Measurements from ENCODE around the gene ERGIC3.
A peak's percentile ranks its signal among the peaks of the same experiment; 100 is the strongest.

ERGIC3 gene

DNA sequence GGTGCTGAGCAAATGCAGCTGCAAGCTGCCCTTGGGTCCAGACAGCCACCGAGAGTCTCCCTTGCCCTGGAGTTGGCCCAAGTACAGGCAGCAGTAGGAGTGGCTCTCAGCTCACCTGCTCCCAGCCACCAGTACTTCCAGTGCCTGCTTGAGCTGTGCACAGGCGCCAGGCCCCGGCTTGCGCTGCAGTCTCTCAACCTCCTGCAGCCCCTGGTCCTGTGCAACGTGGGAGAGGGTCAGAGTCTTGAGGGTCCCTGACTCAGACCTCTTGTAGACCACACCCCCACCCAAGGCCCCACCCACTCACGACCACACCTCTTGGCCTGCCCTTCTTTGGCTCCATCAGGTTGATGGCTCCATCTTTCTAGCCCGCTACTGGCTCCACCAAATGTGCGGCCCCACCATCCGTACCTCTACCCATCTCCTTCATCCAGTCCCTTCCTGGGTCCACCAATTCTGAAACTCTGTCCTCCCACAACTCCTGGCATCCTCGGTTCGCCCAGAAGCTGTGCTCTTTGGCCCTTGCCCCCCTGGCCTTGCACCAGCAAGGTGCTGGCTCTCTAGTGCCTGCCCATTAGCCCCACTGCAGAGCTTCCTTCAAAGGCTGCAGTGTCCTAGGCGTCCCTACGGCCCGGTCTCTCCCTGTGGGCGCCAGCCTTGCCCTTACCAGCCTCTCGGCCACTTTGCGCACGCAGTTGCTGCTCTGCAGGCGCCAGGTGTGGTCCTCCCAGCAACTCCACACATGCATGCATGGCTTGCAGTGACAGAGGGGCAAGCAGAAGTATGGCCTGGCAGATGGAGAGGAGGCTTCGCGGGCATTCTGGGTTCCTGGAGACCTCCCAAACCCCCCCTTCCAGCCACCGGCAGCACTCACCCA is 57.3 kb downstream of the ERGIC3 start:
- DNase-seq (ENCODE audit: low spot score) = no peak

DNA sequence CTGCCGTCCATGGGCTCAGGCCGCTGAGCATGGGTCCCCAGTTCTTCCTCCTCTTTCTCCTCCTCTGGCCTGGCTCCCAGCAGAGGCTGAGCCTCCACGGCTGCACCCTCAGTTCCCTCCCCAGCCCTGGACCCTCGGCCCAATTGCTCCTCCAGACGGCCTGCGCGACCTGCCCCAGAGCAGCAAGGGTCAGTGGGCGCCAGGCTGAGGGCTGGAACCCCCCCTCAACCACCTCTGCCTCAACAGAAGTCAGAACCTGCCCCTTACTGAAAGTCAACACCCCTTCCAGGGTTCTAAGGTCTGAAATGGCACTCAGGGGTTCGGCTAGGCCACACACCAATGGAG is 57.9 kb downstream of the ERGIC3 start:
- no peak for DNase-seq (ENCODE audit: low spot score)

DNA sequence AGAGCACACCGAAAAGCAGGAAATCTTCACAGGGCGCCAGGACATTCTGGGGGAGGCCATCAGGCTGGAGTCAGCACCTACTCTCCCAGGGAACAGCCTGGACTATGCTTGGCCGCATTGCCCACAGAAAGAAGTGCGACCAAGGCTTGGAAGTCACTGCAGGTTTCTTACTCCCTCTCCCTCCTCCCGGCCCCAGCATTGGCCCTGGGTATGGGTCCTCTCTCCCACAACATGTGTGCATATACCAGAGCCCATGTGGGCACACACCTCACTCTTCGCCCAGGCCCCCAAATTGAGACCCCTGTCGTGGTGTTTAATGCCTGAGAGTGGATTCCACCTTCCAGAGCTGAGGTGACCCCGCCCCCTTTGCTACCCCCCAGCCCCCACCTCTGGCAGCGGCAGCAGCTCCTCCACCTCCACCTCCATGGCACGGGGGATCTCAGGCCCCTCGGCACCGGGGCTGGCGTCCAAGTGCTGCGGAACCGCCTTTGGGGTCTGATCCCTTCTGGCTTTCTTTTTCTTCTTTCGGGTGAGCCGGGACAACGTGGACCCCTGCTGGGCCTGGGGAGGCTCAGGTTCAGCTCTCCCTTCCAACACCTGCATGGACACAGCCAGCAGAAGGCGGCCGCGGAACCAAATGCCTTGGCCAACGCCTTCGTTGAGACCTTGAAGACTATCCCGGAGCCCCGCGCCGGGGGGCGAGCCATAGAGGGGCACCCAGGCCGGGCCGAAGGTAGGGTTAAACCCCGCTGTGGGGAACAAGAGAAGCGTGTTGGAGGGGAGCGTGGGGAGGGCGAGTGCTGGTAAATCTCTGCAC is 58.5 kb downstream of the ERGIC3 start:
- no peak for DNase-seq (ENCODE audit: low spot score)

DNA sequence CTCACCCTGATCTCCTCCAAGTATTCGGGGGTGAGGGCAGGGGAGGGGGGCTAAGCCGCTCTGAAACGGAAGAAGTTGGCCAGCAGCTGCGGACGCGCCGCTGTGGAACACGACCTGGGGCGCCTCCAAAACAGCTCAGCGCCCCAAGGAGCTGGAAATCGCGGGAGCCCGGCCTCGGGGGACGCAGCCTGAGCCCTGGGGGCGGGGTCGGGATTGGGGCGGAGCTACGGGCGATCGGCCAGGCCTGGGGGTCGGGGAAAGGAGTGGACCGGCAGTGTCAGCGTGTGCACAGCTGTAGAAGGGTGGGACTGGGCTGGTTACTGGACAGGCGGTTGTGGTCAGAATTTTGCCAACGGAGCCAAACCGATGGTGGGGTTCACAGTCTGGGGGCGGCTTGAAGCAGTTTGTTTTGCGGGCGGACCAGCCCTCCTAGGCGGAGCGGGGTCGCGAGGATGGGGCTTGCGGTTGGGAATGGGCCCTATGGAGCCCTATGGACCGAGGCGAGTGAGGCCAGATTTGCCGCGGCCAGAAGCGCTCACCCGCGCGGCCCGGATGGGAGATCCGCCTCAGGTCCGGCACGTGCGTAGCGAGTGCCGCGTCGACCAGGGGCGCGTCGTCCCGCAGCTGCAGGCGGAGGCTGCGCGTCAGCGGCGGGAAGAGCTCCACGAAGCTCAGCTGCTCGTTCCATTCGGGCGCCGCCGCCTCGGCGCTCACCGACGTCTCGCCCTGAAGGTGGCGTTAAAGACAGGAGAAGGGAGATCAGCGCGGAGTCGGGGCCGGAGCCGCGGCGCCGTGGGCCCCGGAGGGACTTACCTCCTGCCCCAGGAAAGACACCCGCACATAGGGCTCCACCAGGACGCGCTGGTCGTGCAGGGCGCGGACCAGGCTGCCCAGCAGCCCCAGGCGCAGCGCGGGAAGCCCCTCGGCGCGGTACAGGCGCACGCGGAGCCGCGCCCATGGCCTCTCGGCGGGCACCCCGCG is 59.4 kb downstream of the ERGIC3 start:
- peak; percentile 53 for DNase-seq (ENCODE audit: low spot score)

DNA sequence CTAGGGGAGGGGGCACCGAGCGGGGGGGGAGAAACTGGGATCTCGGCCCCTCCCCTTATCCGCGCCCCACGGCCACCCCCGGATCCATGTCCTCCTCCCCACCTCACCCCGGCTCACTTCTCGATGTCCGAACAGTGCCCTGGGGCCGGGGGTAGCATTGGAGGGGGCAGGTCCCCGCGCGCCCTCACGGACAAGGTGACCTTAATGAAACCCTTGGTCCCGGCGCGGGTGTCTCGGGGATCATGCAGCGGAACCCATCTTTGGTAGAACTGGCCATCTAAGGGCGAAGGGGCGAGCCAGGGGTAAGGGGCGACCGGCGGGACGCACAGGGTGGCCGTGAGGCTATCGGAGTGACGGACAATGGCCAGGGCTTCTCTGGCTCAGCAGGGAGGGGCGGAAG is 60.1 kb downstream of the ERGIC3 start:
- no peak for DNase-seq (ENCODE audit: low spot score)

DNA sequence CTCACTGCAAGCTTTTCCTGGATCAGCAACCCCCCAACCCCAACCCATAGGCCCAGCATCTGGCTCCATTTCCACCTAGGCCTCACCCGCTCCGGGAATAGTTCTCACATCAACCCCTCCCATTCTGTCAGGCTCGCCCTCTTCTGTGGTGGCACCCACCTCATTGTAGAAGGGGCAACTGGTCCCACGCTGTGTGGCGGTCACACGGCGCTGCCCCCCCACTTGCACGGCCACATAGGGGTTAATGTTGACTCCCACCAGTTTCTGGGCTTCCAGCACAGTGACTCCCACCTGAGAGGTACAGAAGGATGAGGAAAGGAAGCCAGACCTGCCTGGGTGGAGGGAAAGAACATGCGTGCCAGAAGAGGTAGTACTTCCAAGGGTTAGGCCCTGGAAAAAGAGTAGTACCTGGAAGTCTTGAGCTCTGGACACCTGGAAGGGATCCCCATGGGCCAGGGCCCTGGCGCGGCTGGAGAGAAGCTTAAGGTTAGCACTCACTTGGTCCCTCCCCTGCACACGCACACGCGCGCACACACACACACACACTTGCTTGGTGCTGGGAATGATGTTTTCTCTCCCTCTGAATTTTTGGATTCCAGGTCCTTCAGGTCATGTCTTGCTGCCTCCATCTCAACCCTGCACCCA is 61.1 kb downstream of the ERGIC3 start:
- DNase-seq (ENCODE audit: low spot score) = no peak

DNA sequence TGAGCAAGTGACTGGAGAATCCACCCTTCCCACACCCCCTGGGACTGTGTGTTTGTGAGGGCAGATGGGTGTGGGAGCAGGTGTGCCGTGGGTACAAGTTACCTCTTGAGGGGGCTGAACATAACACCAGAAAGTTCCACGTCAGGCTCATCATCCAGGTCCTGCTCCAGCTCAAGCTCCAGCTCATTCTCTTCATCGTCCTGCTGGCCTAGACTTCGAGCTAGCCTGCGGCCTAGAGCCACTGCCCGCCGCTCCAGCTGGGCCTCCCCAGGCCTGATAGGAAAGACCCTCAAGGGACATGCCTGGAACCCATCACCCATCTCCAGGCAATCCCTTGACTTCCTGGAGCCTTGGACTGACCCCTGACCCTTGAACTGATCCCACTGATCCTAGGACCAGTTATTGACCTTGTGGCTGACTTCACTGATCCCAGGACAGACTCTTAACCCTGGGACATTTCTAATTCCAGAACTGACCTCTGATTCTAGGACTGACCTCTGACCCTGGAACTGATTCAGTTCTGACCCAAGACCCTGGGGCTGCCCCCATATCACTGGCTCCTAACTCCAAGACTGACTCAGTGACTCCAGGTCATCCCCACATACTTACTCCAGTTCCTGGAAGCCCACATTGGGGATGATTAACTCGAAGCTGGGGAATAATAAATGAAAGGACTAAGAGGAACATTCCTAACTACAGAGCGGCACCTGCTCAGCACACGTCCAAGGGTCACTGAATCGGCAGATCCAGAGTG is 62.0 kb downstream of the ERGIC3 start:
- DNase-seq (ENCODE audit: low spot score) = no peak

DNA sequence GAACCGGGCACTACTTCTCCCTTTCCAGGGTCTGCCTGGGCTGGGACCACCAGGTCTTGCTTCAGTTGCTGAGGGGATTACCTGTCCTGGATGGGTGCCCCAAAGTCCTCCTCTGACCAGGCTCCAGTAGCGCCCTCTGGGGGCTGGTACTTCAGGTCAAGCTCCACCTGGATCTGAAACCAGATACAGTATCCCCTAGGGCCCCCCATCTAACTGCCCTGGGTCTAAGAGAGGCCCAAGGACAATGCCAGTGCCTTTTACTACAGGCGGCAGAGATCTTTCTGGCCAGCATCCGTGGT is 62.5 kb downstream of the ERGIC3 start:
- DNase-seq (ENCODE audit: low spot score) = peak; percentile 43

DNA sequence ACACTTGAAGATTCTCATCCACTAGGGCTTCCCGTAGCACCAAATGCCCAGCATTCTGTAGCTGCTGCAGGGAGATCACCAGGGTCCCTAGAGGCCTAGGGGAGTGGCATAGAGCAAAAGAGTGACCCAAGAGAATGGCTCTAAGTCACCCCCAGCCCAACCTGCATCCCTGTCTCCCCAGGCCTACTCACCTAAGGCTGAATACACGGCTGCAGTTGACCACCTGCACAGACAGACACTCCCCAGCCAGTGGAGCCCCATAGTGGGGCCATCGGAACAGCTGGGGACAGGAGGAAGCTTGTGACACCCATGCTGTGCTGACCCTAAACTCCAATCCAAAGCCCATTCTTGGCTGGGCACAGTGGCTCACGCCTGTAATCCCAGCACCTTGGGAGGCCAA is 64.2 kb downstream of the ERGIC3 start:
- no peak for DNase-seq (ENCODE audit: low spot score)
